ENCODE results near the gene TEX10.

GRCh38 chr9:100377015-100377414, 24.3 kb upstream of the TEX10 start:
- no peak for TF ChIP-seq CTCF (conservative IDR thresholded peaks at IDR 0.05 in 1 of 2, IDR thresholded peaks at IDR 0.05 in 1 of 2; ENCODE audit: low read depth in 1 of 2, low read length in 2 of 2)
- no peak for TF ChIP-seq EZH2 (IDR thresholded peaks at IDR 0.05; ENCODE audit: low read length, missing control alignments)
